ENCODE results near the gene CREB5. TPM values are rescaled to one million over a fixed set of nuclear protein-coding genes. Genes with fewer than 3 reads are reported as not detected.

Gene CREB5
- total RNA-seq, 1 donor from 2014 or later: 25.7 TPM

- peak overlapping the region; percentile 61 for H3K4me3 ChIP-seq (ENCODE audit: low read depth, low read length)
- TF ChIP-seq, protein P1, sequence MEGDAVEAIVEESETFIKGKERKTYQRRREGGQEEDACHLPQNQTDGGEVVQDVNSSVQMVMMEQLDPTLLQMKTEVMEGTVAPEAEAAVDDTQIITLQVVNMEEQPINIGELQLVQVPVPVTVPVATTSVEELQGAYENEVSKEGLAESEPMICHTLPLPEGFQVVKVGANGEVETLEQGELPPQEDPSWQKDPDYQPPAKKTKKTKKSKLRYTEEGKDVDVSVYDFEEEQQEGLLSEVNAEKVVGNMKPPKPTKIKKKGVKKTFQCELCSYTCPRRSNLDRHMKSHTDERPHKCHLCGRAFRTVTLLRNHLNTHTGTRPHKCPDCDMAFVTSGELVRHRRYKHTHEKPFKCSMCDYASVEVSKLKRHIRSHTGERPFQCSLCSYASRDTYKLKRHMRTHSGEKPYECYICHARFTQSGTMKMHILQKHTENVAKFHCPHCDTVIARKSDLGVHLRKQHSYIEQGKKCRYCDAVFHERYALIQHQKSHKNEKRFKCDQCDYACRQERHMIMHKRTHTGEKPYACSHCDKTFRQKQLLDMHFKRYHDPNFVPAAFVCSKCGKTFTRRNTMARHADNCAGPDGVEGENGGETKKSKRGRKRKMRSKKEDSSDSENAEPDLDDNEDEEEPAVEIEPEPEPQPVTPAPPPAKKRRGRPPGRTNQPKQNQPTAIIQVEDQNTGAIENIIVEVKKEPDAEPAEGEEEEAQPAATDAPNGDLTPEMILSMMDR (conservative IDR thresholded peaks at IDR 0.05; ENCODE audit: low read depth, low read length): no peak
- DNase-seq (ENCODE audit: low read depth): no peak
These were observed 275.2 kb downstream of the CREB5 start for GRCh38 chr7:28687537-28687936.

DNA sequence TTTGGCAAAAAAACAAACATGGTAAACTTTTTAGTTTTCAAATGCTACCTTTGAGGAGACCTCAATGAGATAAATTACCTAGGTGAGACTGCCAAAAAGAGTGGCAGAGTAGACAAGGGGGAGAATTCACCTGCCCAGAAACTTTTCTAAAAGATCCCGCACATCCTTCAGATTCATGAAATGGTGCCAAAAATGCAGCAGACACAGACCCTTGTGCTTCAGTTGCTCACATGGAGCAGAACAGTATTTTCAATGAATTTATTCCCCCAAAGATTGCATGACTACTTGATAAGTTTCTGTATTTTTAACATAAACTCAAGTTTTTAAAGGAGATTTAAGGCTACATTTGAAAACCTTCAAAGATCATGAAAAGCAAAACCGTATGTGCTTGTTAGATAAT lies 275.9 kb downstream of the CREB5 start:
- TF ChIP-seq, protein P1 (conservative IDR thresholded peaks at IDR 0.05; ENCODE audit: low read depth, low read length): no peak
- no peak for DNase-seq (ENCODE audit: low read depth)
- H3K4me3 ChIP-seq (ENCODE audit: low read depth, low read length): peak overlapping the region; percentile 61

- DNase-seq (ENCODE audit: low read depth): no peak
- TF ChIP-seq, protein P1 (conservative IDR thresholded peaks at IDR 0.05; ENCODE audit: low read depth, low read length): no peak
- peak overlapping the region; percentile 61 for H3K4me3 ChIP-seq (ENCODE audit: low read depth, low read length)
These were observed 276.3 kb downstream of the CREB5 start for GRCh38 chr7:28688651-28689050.

DNA sequence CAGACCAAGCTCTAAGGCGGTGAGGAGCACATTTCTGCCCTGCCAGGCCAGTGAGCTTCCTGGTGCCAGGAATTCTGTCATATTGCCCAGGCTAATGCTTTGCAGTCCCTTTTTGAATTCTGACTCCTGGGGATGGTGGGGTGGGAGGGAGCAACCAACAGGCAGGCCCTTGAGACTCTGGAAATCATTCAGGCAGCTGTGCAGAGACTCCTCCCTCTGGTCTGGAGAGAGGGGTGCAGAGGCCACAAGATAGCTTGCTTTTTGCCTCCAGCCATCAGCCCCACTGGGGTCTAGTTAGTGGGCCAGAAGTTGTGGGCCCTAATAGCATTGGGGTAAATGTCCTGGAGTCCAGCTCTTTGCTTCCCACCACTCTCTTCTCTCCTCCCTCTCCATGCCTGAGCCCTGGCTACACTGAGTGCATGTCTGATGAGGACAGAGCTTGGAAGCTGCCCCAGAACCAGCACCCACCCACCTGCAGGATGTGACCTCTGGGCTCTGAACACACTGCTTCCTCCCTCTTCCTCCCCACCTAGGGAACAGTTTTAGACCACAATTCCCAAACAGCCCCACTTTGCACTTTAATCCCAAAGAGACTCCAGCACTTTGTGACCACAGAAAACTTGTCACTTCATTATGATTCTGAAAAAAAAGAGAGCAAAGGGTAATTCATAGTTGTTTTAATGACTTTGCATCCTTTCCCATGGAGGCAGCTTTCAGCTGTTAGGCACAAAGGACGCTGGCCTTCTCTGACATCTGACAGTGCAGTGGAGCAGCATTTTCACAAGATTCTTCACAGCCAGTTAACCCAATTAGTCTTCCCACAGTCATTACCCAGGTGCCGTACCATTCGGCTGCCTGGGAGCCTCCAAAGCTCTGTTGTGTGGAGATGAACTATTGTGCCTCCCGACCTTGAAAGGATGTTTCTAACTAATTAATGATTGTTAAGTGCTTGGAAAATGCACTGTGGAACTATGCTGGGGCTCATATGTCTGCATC lies 283.3 kb downstream of the CREB5 start:
- TF ChIP-seq, protein P1 (conservative IDR thresholded peaks at IDR 0.05; ENCODE audit: low read depth, low read length): no peak
- DNase-seq (ENCODE audit: low read depth): no peak
- H3K4me3 ChIP-seq (ENCODE audit: low read depth, low read length): no peak overlapping the region

GRCh38 chr7:28697913-28698563 lies 285.7 kb downstream of the CREB5 start:
- TF ChIP-seq, protein P1 (conservative IDR thresholded peaks at IDR 0.05; ENCODE audit: low read depth, low read length): no peak
- no peak for DNase-seq (ENCODE audit: low read depth)
- H3K4me3 ChIP-seq (ENCODE audit: low read depth, low read length): no peak overlapping the region

DNA sequence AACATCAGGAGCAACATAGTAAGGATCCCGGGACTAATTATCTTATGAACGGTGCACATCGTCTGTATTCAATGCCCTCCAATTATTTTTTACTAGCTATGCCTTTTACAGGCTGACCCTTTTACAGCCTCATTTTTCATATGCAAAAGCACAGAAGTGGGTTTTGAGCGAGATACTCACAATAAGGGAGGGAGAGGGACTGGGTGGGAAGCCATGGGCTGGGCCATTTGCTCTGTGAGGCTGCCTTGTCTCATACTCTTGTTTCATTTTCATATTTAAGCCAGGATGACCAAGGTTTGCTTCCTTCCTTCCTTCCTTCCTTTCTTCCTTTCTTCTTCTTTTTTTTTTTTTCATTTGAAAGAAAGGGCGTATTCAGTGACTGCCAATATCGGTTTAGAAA lies 286.5 kb downstream of the CREB5 start:
- H3K4me3 ChIP-seq (ENCODE audit: low read depth, low read length): no peak overlapping the region
- no peak for DNase-seq (ENCODE audit: low read depth)
- TF ChIP-seq, protein P1 (conservative IDR thresholded peaks at IDR 0.05; ENCODE audit: low read depth, low read length): no peak
